H9 (cell line): ENCODE data around the gene ZBBX. TPM values are rescaled to one million over a fixed set of nuclear protein-coding genes. Genes with fewer than 3 reads are reported as not detected.

Source experiments
- DNase-seq: peaks from one replicate; pipeline ENCODE4 v3.0.0-alpha.2; 2017
- H2AFZ ChIP-seq: one replicate; pipeline ENCODE4 v1.6.1; 2013; ENCODE audit warnings: mild to moderate bottlenecking, low read length, control low read depth, moderate library complexity
- H2AK5ac ChIP-seq: 2 replicates; pipeline ENCODE4 v1.6.1; 2013; ENCODE audit warnings: low read length, control low read depth, mixed read lengths; ENCODE audit not compliant: insufficient read length
- H2BK120ac ChIP-seq: one replicate; pipeline ENCODE4 v1.6.1; 2013; ENCODE audit warnings: low read depth, mild to moderate bottlenecking, low read length, control low read depth, inconsistent platforms; ENCODE audit not compliant: poor library complexity, severe bottlenecking
- H2BK12ac ChIP-seq: 2 replicates; pipeline ENCODE4 v1.6.1; 2013; ENCODE audit warnings: low read length, control low read depth, mixed read lengths, low read depth; ENCODE audit not compliant: insufficient read length
- H2BK15ac ChIP-seq: 2 replicates; pipeline ENCODE4 v1.6.1; 2013; ENCODE audit warnings: low read depth, low read length, control low read depth
- H2BK20ac ChIP-seq: one replicate; pipeline ENCODE4 v1.6.1; 2013; ENCODE audit warnings: low read depth, mild to moderate bottlenecking, low read length, control low read depth, inconsistent platforms; ENCODE audit not compliant: poor library complexity, severe bottlenecking
- H2BK5ac ChIP-seq: 2 replicates; pipeline ENCODE4 v1.6.1; 2013; ENCODE audit warnings: low read length, control low read depth, mixed read lengths; ENCODE audit not compliant: insufficient read length
- H3K14ac ChIP-seq: 2 replicates; pipeline ENCODE4 v1.6.1; 2013; ENCODE audit warnings: low read length, control low read depth; ENCODE audit not compliant: insufficient read depth
- H3K18ac ChIP-seq: 2 replicates; pipeline ENCODE4 v1.6.1; 2013; ENCODE audit warnings: low read depth, mild to moderate bottlenecking, mixed read lengths, low read length, control low read depth; ENCODE audit not compliant: insufficient read length
- H3K23ac ChIP-seq: 2 replicates; pipeline ENCODE4 v1.6.1; 2013; ENCODE audit warnings: low read length, control low read depth, mixed read lengths, low read depth; ENCODE audit not compliant: insufficient read length
- H3K23me2 ChIP-seq: 2 replicates; pipeline ENCODE4 v1.6.1; 2013; ENCODE audit warnings: low read depth, mild to moderate bottlenecking, mixed read lengths, low read length, control low read depth; ENCODE audit not compliant: insufficient read length, poor library complexity, severe bottlenecking
- H3K27ac ChIP-seq: 2 replicates; pipeline ENCODE4 v1.5.1; 2013; ENCODE audit warnings: low read length, control low read depth, mixed read lengths, low read depth; ENCODE audit not compliant: insufficient read length
- H3K27me3 ChIP-seq: 2 replicates; pipeline ENCODE4 v1.6.1; 2013; ENCODE audit warnings: low read length, control low read depth, inconsistent platforms; ENCODE audit not compliant: insufficient read depth
- H3K4ac ChIP-seq: 2 replicates; pipeline ENCODE4 v1.6.1; 2013; ENCODE audit warnings: low read depth, mild to moderate bottlenecking, control low read depth, inconsistent platforms, low read length, moderate library complexity
- H3K4me1 ChIP-seq: 2 replicates; pipeline ENCODE4 v1.6.1; 2013; ENCODE audit warnings: low read length, control low read depth, inconsistent platforms; ENCODE audit not compliant: insufficient read depth
- H3K4me2 ChIP-seq: 2 replicates; pipeline ENCODE4 v1.6.1; 2013; ENCODE audit warnings: low read length, control low read depth, mixed read lengths; ENCODE audit not compliant: insufficient read length, insufficient read depth
- H3K56ac ChIP-seq: 2 replicates; pipeline ENCODE4 v1.6.1; 2013; ENCODE audit warnings: low read depth, mild to moderate bottlenecking, mixed read lengths, low read length, control low read depth; ENCODE audit not compliant: insufficient read length
- H3K79me1 ChIP-seq: 2 replicates; pipeline ENCODE4 v1.6.1; 2013; ENCODE audit warnings: low read depth, mild to moderate bottlenecking, moderate library complexity, low read length, control low read depth, inconsistent platforms; ENCODE audit not compliant: insufficient read depth, poor library complexity, severe bottlenecking
- H3K79me2 ChIP-seq: 2 replicates; pipeline ENCODE4 v1.6.1; 2013; ENCODE audit warnings: low read length, control low read depth, inconsistent platforms; ENCODE audit not compliant: insufficient read depth
- H3K9ac ChIP-seq: 2 replicates; pipeline ENCODE4 v1.6.1; 2013; ENCODE audit warnings: low read length, control low read depth, mixed read lengths; ENCODE audit not compliant: insufficient read length; ENCODE audit errors: extremely low read depth
- H3K9me3 ChIP-seq: one replicate; pipeline ENCODE4 v1.6.1; 2013; ENCODE audit warnings: low read depth, low read length, inconsistent platforms; ENCODE audit not compliant: control insufficient read depth
- H3T11ph ChIP-seq: one replicate; pipeline ENCODE4 v1.6.1; 2013; ENCODE audit warnings: mild to moderate bottlenecking, low read length, control low read depth, inconsistent platforms
- H4K20me1 ChIP-seq: one replicate; pipeline ENCODE4 v1.6.1; 2013; ENCODE audit not compliant: control insufficient read depth, insufficient read length, insufficient read depth
- H4K5ac ChIP-seq: 2 replicates; pipeline ENCODE4 v1.6.1; 2013; ENCODE audit warnings: low read depth, mild to moderate bottlenecking, mixed read lengths, low read length, control low read depth; ENCODE audit not compliant: insufficient read length
- H4K8ac ChIP-seq: replicated peaks from 2 replicates; pipeline ENCODE4 v1.6.1; 2013; ENCODE audit warnings: low read length, control low read depth, mixed read lengths, low read depth; ENCODE audit not compliant: insufficient read length
- H4K91ac ChIP-seq: 2 replicates; pipeline ENCODE4 v1.6.1; 2013; ENCODE audit warnings: low read depth, mild to moderate bottlenecking, moderate library complexity, mixed read lengths, low read length, control low read depth; ENCODE audit not compliant: insufficient read length
- H3K27ac Mint-ChIP-seq, 3 experiments: 2 replicates in 2 of 3; 3 replicates in 1 of 3; pipeline ENCODE4 v1.8.0; 2020 to 2021; ENCODE audit warnings: mixed read lengths in 3 of 3, mild to moderate bottlenecking in 1 of 3, moderate library complexity in 1 of 3
- H3K27me3 Mint-ChIP-seq: 2 replicates; pipeline ENCODE4 v1.8.0; 2021; ENCODE audit warnings: low read depth, mild to moderate bottlenecking, moderate library complexity, mixed read lengths
- H3K36me3 Mint-ChIP-seq, 3 experiments: 2 replicates in 2 of 3; 3 replicates in 1 of 3; pipeline ENCODE4 v1.8.0; 2020 to 2021; ENCODE audit warnings: low read depth in 3 of 3, mixed read lengths in 3 of 3; ENCODE audit not compliant: insufficient read depth in 1 of 3
- H3K4me1 Mint-ChIP-seq, 2 experiments: 2 replicates each; pipeline ENCODE4 v1.8.0; 2020; ENCODE audit warnings: mixed read lengths in 2 of 2
- H3K4me3 Mint-ChIP-seq, 2 experiments: 2 replicates in 1 of 2; 3 replicates in 1 of 2; pipeline ENCODE4 v1.8.0; 2020 to 2021; ENCODE audit warnings: mild to moderate bottlenecking in 2 of 2, mixed read lengths in 2 of 2, moderate library complexity in 1 of 2
- H3K9me3 Mint-ChIP-seq, 2 experiments: 2 replicates in 1 of 2; 3 replicates in 1 of 2; pipeline ENCODE4 v1.8.0; 2020; ENCODE audit warnings: mild to moderate bottlenecking in 2 of 2, mixed read lengths in 2 of 2, moderate library complexity in 1 of 2
- WGBS: extraction: QIAGEN DNeasy Blood & Tissue Kit; methylation state at CpG from one replicate; pipeline ENCODE4 v1.1.7; 2013; ENCODE audit warnings: missing lambda C conversion rate, low lambda C conversion rate, mixed read lengths; ENCODE audit not compliant: insufficient read length; ENCODE audit errors: extremely low coverage; 5-methylcytosine and 5-hydroxymethylcytosine counted together
- total RNA-seq: library from RNA; stranded (reverse); gene quantifications from 2 replicates; pipeline ENCODE4 v1.2.1, GENCODE V29; 2021
- TF ChIP-seq, protein P1 (sequence below): fragments of 200-600 bp; sonication (generic); conservative IDR thresholded peaks from 3 replicates; pipeline ENCODE4 v1.8.0; 2021; ENCODE audit warnings: antibody characterized with exemption, mild to moderate bottlenecking

Gene ZBBX
- total RNA-seq, 1 experiment from 2014 or later: 2.4 TPM

DNA sequence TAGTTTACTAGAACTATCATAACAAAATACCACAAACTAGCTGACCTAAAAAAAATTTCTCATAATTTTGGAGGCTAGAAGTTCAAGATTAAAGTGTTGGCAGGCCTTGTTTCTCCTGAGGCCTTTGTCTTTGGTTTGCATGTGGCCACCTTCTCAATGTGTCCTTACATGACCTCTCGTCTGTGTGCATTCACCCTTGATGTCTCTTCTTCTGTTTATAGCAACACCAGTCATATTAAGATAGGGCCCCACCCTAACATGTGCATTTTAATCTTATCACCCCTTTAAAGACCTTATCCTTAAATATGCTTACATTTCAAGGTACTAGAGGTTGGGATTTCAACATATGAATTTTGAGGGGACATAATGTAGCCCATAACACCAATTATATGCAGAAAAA, 177.0 kb downstream of the ZBBX start:
- Histone ChIP-seq H2AFZ (no peak overlapping the region), H3K9me3 (no peaks in the 10 kb centered on the region), H2BK5ac (no peak overlapping the region), H3K4ac (no peak overlapping the region), H3K79me2 (no peaks in the 10 kb centered on the region), H3K18ac (no peak overlapping the region), H2BK20ac (no peak overlapping the region), H3K9ac (no peak overlapping the region), H4K91ac (no peak overlapping the region), H3T11ph (no peak overlapping the region), H4K8ac (no peak overlapping the region), H3K4me2 (no peak overlapping the region), H2BK15ac (no peak overlapping the region), H4K5ac (no peak overlapping the region), H3K4me1 (no peaks in the 10 kb centered on the region), H4K20me1 (no peaks in the 10 kb centered on the region), H3K56ac (no peak overlapping the region), H2AK5ac (no peak overlapping the region), H3K14ac (no peak overlapping the region), H3K23me2 (no peaks in the 10 kb centered on the region), H3K79me1 (no peaks in the 10 kb centered on the region), H3K27me3 (no peaks in the 10 kb centered on the region), H3K23ac (no peak overlapping the region), H2BK12ac (no peak overlapping the region), H3K27ac (no peak overlapping the region), H2BK120ac (no peak overlapping the region)
- TF ChIP-seq, protein P1, sequence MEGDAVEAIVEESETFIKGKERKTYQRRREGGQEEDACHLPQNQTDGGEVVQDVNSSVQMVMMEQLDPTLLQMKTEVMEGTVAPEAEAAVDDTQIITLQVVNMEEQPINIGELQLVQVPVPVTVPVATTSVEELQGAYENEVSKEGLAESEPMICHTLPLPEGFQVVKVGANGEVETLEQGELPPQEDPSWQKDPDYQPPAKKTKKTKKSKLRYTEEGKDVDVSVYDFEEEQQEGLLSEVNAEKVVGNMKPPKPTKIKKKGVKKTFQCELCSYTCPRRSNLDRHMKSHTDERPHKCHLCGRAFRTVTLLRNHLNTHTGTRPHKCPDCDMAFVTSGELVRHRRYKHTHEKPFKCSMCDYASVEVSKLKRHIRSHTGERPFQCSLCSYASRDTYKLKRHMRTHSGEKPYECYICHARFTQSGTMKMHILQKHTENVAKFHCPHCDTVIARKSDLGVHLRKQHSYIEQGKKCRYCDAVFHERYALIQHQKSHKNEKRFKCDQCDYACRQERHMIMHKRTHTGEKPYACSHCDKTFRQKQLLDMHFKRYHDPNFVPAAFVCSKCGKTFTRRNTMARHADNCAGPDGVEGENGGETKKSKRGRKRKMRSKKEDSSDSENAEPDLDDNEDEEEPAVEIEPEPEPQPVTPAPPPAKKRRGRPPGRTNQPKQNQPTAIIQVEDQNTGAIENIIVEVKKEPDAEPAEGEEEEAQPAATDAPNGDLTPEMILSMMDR: no peak
- Mint-ChIP-seq H3K36me3 (no peaks in the 10 kb centered on the region), H3K27me3 (no peaks in the 10 kb centered on the region), H3K4me1 (no peaks in the 10 kb centered on the region), H3K27ac (no peak overlapping the region), H3K4me3 (no peak overlapping the region), H3K9me3 (no peaks in the 10 kb centered on the region)
- no peak for DNase-seq
- WGBS: no CpG with 5 or more reads among the region's 1 CpG
